Prostate gland (tissue), 2 donors: ENCODE measurements around the gene NECAP2.

Experiments
- CTCF ChIP-seq, 4 experiments: fragments of 200-600 bp in 2 of 4; fragments of 450-650 bp in 2 of 4; sonication (generic) in 2 of 4; IDR thresholded peaks; 1 replicate in 3 of 4; 2 replicates in 1 of 4; pipeline ENCODE4 v1.5.1; 2016 to 2019; ENCODE audit warnings: antibody characterized with exemption in 4 of 4, mild to moderate bottlenecking in 2 of 4, moderate library complexity in 2 of 4
- POLR2A ChIP-seq: fragments of 450-650 bp; IDR thresholded peaks from one replicate; pipeline ENCODE4 v1.6.1; 2016; ENCODE audit warnings: antibody characterized with exemption, mild to moderate bottlenecking
- POLR2AphosphoS5 ChIP-seq: sonication (generic); formaldehyde crosslinking; IDR thresholded peaks from one replicate; pipeline ENCODE4 v1.6.1; 2017; ENCODE audit warnings: antibody characterized with exemption

DNA sequence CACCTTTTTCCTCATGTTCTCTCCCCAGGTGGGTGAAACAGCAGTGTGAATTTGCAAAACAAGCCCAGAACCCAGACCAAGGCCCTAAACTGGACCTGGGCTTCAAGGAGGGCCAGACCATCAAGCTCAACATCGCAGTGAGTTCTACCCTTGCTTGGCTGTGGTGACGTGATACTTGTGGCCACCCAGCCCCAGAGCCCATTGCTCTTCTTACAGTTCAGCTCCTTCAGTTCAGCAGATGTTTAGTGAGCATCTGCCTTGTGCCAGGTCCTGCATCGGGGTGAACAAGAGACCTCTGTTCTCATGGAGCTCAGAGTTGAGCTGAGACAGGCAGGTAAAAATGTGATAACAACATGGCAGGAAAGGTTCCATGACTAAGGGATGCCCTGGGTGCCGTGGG, 8.5 kb downstream of the NECAP2 start:
- no peak for TF ChIP-seq CTCF (IDR thresholded peaks at IDR 0.05)
- no peak for TF ChIP-seq POLR2AphosphoS5
- TF ChIP-seq POLR2A = no peak
